ENCODE data around the gene RBFOX2.
"Not testable (repeated sequence)": the region's sequence is repeated elsewhere in the genome, so short reads cannot be mapped to it uniquely, and the experiment has no call there.

The RBFOX2 gene

DNA sequence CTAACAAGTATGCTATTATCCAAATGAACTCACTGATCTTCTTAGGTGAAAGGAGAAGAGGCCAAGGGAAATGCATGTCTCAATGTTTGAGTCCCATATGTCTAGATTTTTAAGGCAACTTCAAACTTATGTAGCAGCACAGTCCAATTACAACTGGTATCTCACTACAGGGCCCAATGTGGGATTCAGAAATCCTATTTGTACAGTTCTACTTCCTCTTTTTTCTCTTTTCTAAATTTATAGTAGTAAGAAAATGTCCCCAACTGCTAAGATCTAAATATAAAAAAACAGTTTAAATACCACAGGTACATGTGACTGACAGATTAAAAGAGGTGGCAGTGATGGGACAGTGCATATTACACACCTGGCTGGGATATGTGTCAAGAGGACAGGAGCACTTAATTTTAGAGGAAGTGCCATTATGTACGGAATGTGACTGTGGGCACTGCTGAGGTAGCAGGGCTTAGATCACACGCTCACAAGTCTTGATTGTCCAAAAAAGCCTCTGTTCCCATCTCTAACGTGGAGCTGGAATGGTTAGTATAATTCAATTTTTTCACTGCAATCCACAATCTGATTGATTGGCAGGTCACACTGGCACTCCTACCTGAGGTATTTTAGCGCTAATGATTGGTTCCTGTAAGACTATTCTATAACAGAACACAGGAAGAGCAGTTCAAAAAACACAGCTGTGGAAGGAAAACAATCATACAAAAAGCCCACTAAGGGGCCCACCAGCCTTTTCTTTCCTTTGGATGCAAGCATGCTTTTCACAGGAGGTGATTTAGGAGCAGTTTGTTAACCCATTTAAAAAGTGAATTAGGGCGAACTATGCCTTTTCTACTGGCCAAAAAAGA is 276.4 kb downstream of the RBFOX2 start:
- peaks cover 4% of the 10 kb centered on the region for H3K9me3 Mint-ChIP-seq
- peaks cover 27% of the 10 kb centered on the region for H3K27me3 Mint-ChIP-seq

DNA sequence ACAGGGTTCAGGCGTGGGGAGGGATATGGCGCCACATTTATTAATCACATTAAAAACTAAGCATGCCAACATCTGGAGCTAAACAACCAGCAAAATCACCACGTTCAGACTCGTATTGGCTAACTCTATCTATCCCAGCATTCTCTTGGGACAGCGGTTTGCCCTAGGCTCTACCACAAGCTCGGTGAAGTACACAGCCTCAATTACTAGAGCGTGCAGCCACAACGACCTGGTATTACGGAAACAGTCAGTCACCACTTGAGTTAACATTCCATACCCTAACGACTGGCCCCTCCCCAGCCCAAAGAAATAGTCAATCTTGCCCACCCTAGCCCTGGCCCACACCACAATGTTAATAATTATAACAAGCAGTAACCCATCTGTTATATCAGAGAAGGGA is 278.8 kb downstream of the RBFOX2 start:
- no peaks in the 10 kb centered on the region for H3K36me3 Mint-ChIP-seq
- no peak overlapping the region for H3K4me3 Mint-ChIP-seq
- H3K4me1 Mint-ChIP-seq = peaks cover 22% of the 10 kb centered on the region
- no peak overlapping the region for H3K27ac Mint-ChIP-seq
- ATAC-seq (ENCODE audit: low read depth) (peak; percentile 97), DNase-seq (ENCODE audit: low spot score in 2 of 2) (peak; percentile 27 to 44)
- peaks cover 25% of the 10 kb centered on the region for H3K27me3 Mint-ChIP-seq
- H3K9me3 Mint-ChIP-seq = peaks cover 2% of the 10 kb centered on the region

More for the DNA sequence above, 276.4 kb downstream of the RBFOX2 start:
- DNase-seq (ENCODE audit: low spot score in 2 of 2) (no peak), ATAC-seq (ENCODE audit: low read depth) (peak; percentile 32)
- Mint-ChIP-seq H3K27ac (no peak overlapping the region), H3K4me3 (no peak overlapping the region), H3K4me1 (peaks cover 19% of the 10 kb centered on the region), H3K36me3 (no peaks in the 10 kb centered on the region)

DNA sequence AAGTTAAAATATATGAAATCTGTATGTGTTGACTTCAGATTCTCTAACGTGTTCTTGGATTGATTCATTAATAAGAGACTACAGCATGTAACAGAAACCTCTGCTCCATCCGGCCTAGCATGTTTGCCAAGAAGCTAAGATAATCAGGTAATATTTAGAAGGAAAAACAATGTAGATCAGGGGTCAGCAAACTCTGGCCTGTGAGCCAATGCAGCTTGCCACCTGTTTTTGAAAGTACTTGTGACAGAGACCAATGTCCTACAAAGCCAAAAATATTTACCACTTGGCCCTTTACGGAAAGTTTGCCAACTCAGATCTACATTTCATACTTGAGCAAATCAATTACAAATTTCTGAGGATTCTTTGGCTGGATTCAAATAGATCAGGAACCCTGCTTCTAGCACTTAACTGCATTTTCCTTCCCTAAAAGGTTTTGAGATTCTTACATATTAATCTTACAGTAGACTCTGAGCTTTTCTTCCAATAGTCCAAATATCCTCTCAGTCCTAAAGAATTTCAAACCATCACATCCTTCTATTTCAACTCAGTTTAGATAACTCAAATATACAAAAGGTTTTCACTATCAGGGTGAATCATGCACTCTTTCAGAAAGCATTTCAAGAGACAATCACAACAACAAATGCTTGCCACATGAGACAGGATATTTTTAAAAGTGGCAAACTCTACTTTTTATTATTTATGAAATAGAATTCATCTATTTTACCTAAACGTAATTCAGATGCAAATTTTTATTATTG is 281.5 kb downstream of the RBFOX2 start:
- no peak for DNase-seq (ENCODE audit: low spot score in 2 of 2)
- ATAC-seq (ENCODE audit: low read depth) = no peak
- Mint-ChIP-seq H3K36me3 (no peaks in the 10 kb centered on the region), H3K9me3 (peaks cover 2% of the 10 kb centered on the region), H3K4me1 (peaks cover 24% of the 10 kb centered on the region), H3K27ac (no peak overlapping the region), H3K27me3 (peaks cover 35% of the 10 kb centered on the region), H3K4me3 (no peak overlapping the region)

DNA sequence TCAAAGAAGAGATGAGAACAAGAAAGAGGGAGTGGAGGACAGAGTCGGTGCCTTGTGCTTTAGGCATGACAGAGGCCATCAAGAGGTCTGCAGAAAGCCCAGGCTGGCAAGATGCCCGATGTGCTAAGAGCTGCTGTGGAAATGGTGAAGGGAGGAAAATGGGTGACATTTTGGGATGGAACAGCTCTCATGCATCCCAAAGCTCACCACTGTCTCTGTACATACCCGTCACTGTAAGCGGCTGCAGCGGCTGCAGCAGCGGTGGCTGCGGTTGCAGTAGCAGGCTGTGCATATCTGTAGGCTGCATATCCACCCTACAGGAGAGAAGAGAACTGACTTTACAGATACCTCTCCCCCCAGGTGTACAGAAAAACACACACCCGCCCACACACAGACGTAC is 282.4 kb downstream of the RBFOX2 start:
- no peak overlapping the region for H3K4me3 Mint-ChIP-seq
- no peak overlapping the region for H3K27ac Mint-ChIP-seq
- peaks cover 2% of the 10 kb centered on the region for H3K9me3 Mint-ChIP-seq
- H3K27me3 Mint-ChIP-seq = peaks cover 33% of the 10 kb centered on the region
- ATAC-seq (ENCODE audit: low read depth) (no peak), DNase-seq (ENCODE audit: low spot score in 2 of 2) (no peak)
- H3K4me1 Mint-ChIP-seq = peaks cover 20% of the 10 kb centered on the region
- H3K36me3 Mint-ChIP-seq = no peaks in the 10 kb centered on the region

DNA sequence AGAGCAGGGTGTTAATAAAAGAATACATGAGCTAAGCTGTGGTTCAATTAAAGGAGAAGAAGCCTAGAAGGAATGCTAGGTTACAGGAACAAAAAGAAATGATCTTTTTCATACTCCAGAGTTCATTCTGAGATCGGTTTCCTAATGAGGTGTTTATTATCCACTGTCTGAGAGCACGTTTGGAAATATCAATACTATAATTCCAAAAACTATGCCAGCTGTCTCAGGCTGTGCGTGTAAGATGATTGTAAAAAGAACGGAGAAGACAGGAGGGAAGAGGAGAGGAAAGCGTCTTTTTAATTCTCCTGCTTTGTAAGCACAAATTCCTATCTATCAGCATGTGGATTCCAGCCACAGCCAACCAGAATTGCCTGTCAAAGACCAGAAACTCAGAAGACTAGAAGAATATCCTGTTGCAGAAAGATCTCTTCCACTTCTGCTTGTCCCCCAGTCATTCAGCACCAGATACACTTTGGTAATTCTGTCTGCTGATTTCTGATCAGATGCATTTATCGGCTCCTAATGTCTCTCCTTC is 285.2 kb downstream of the RBFOX2 start:
- H3K4me1 Mint-ChIP-seq = peaks cover 8% of the 10 kb centered on the region
- no peak overlapping the region for H3K4me3 Mint-ChIP-seq
- peaks cover 32% of the 10 kb centered on the region for H3K27me3 Mint-ChIP-seq

DNA sequence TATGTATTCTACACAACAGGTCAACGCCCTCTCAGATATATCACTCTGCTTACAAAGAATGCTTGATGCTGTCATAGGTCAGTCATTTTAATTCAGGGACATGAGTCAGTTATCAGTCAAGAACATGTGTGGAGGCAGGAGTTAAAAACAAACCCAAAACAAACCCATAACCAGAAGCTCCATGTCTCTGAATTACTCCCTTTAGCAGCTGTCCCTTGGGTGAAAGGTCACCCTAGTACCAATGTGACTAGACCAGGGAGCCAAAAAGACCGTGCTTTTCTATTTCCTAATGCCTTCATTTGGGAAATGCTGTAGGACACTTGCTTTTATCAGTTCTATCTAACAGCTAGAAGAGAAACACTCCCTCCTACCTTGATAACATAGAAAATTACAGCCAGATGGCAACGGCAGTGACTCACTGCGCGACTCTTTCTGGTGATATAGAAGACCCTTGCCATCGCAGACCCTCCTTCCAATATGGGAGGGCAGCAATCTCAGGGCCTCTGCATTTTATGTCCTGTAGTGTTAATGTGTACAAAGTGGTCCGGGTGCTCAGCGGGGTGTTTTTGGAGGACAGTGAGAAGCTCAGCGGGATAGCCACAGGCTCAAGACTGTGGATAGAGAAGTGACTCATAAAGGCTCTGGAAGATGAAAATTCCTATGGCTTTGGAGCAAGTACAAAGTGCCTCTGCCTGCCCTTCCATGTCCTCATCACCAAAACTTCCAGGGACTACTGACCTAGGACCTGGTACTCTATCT is 286.1 kb downstream of the RBFOX2 start:
- no peak overlapping the region for H3K4me3 Mint-ChIP-seq
- peaks cover 8% of the 10 kb centered on the region for H3K4me1 Mint-ChIP-seq
- no peaks in the 10 kb centered on the region for H3K36me3 Mint-ChIP-seq
- peaks cover 38% of the 10 kb centered on the region for H3K27me3 Mint-ChIP-seq
- H3K9me3 Mint-ChIP-seq = no peaks in the 10 kb centered on the region
- H3K27ac Mint-ChIP-seq = no peak overlapping the region
- no peak for ATAC-seq (ENCODE audit: low read depth)
- no peak for DNase-seq (ENCODE audit: low spot score in 2 of 2)

More for the DNA sequence above, 285.2 kb downstream of the RBFOX2 start:
- Mint-ChIP-seq H3K27ac (no peak overlapping the region), H3K36me3 (no peaks in the 10 kb centered on the region), H3K9me3 (no peaks in the 10 kb centered on the region)
- ATAC-seq (ENCODE audit: low read depth) = no peak
- DNase-seq (ENCODE audit: low spot score in 2 of 2) = no peak

DNA sequence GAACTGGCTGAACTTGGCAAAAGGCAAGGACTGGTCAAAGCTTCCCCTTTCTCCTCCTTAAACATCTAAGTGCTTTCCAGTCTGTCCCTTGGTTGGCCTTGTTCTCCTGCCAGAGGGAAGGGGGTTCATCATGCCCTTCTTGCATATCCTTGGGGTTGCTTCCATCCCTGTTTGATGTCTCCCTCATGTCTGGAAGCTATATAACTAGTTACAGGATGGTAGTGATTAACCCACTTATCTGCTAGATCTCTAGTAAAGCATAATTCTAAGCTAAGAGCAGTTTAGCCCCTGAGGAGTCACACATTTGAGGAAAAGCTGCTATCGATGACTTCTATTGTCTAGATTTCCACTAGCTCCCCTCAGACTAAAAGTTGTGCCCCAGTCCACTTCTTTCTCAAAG is 288.0 kb downstream of the RBFOX2 start:
- Mint-ChIP-seq H3K27ac (no peak overlapping the region), H3K4me1 (peaks cover 8% of the 10 kb centered on the region), H3K27me3 (peaks cover 38% of the 10 kb centered on the region), H3K4me3 (no peak overlapping the region), H3K9me3 (no peaks in the 10 kb centered on the region), H3K36me3 (no peaks in the 10 kb centered on the region)
- DNase-seq (ENCODE audit: low spot score in 2 of 2) (no peak), ATAC-seq (ENCODE audit: low read depth) (no peak)

DNA sequence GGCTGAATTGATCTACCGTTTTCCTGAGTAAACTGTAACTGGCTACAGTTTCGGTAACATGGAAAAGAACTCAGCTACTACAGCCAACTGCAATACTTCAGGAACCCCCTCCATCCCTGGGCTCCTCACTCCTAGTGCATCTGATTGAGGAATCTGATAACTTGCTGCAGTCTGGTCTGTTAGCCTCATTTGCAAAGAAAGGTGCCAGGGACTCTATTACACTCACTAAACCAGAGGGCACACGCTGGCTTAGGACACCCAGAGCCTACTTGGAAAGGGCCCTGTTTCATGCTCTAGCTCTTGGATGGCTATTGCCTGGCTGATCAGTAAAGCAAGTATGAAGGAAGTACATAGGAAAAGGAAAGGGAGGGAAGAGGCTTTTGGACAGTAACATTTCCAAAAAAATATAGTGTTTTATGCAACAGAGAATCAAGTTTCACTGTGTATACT is 288.7 kb downstream of the RBFOX2 start:
- Mint-ChIP-seq H3K4me1 (peaks cover 7% of the 10 kb centered on the region), H3K36me3 (no peaks in the 10 kb centered on the region), H3K27me3 (peaks cover 36% of the 10 kb centered on the region), H3K27ac (no peak overlapping the region), H3K9me3 (no peaks in the 10 kb centered on the region), H3K4me3 (no peak overlapping the region)
- ATAC-seq (ENCODE audit: low read depth) (no peak), DNase-seq (ENCODE audit: low spot score in 2 of 2) (no peak)

DNA sequence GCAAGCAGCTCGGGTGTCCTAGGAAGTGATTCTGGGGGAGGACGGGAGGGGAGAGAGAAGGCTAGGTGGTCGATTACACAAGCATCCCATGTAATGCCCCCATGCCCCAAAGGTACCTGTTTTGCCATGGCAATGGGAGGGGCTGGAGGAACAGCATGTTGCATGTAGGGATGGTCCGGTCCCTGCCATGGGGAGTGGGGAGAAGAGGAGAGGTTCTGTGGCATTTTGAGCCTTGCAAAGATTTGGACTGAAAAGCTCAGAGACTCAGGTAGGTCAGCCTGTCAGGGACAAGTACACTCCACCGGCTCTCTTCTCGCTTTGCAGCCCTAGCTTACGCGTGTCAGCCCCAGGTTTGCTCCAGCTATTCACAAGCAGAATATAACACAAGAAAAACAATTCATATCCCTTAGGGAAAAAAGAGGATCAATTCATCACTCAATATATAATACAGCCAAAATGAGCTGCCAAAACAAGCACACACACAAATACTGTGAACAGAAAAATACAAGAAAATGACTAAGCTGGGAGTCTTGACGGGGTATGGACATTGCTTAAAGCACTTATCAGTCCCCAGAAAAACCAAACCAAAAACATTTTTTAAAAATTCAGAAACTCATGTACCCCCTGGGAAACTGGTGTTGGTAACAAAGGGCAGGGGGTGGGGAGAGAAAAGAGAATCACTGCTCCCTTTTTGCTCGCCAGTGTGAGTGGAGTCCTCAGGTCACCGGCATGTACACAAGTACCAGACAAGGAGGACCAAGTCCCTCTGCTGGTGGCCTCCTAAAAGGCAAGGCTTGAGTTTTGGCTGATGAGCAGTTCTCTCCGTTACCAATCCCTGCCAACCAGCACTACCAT is 289.3 kb downstream of the RBFOX2 start:
- H3K27me3 Mint-ChIP-seq = peaks cover 32% of the 10 kb centered on the region
- DNase-seq (ENCODE audit: low spot score in 2 of 2) = no peak
- H3K4me1 Mint-ChIP-seq = peaks cover 2% of the 10 kb centered on the region
- H3K27ac Mint-ChIP-seq = no peak overlapping the region
- H3K4me3 Mint-ChIP-seq = no peak overlapping the region
- no peak for ATAC-seq (ENCODE audit: low read depth)
- H3K36me3 Mint-ChIP-seq = no peaks in the 10 kb centered on the region
- H3K9me3 Mint-ChIP-seq = no peaks in the 10 kb centered on the region

DNA sequence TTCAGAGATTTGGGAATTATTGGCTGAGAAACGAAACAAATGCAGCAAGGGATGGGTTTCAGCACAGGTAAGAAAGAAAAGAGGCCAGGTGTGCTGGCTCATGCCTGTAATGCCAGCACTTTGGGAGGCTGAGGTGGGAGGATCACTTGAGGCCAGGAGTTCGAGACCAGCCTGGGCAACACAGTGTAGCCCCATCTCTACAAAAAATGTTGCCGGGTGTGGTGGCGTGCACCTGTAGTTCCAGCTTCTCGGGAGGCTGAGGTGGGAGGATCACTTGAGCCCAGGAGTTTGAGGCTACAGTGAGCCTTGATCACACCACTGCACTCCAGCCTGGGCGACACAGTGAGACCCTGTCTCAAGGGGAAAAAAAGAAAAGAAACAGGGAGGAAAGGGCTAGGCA is 290.7 kb downstream of the RBFOX2 start:
- not testable (repeated sequence) for H3K9me3 Mint-ChIP-seq; H3K27ac Mint-ChIP-seq; H3K4me3 Mint-ChIP-seq; H3K36me3 Mint-ChIP-seq; H3K4me1 Mint-ChIP-seq; DNase-seq (ENCODE audit: low spot score in 2 of 2); ATAC-seq (ENCODE audit: low read depth)
- peaks cover 27% of the 10 kb centered on the region for H3K27me3 Mint-ChIP-seq

DNA sequence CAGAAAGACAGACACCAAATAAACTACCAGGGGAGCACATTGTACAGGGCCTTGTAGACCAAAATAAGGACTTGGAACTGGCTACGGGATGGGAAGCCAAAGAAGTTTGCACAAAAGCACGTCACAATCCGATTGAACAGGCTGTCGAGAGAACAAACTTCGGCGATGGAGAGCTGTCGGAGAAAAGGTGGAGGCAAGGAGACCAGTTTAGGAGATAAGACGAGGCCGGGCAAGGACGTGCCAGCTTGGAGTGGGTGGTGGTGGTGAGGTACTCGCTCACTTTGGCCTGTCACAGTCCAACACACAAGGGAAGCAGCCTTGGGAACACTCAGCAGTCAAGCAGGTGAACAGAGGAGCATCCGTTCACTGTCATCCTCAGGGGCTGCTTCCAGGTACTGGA is 291.9 kb downstream of the RBFOX2 start:
- H3K4me3 Mint-ChIP-seq = no peak overlapping the region
- no peak overlapping the region for H3K27ac Mint-ChIP-seq
- H3K27me3 Mint-ChIP-seq = peaks cover 32% of the 10 kb centered on the region
- no peaks in the 10 kb centered on the region for H3K36me3 Mint-ChIP-seq
- ATAC-seq (ENCODE audit: low read depth) = no peak
- H3K4me1 Mint-ChIP-seq = no peaks in the 10 kb centered on the region
- no peaks in the 10 kb centered on the region for H3K9me3 Mint-ChIP-seq
- no peak for DNase-seq (ENCODE audit: low spot score in 2 of 2)

DNA sequence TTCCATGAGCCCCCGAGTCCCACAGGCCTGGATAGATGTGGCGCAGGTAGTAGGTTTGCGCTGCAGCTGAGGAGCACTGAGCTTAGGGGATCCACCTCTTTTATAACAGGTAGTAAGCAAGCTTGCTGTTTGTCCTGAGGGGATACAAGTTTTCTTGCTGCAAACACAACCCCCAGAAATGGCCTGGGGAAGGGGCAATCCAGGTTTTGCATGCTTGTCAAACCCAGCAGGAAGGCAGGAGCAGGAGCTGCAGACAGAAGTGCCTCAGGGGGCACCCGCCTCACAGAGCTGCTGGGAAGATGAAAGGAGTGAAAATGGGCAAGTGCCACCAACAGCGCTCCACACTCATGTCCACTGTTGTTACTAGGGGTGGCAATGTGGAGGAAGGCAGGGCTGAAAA is 292.5 kb downstream of the RBFOX2 start:
- ATAC-seq (ENCODE audit: low read depth) = no peak
- H3K4me1 Mint-ChIP-seq = no peaks in the 10 kb centered on the region
- no peak overlapping the region for H3K4me3 Mint-ChIP-seq
- H3K27ac Mint-ChIP-seq = no peak overlapping the region
- no peak for DNase-seq (ENCODE audit: low spot score in 2 of 2)
- H3K9me3 Mint-ChIP-seq = no peaks in the 10 kb centered on the region
- H3K36me3 Mint-ChIP-seq = no peaks in the 10 kb centered on the region
- peaks cover 37% of the 10 kb centered on the region for H3K27me3 Mint-ChIP-seq

DNA sequence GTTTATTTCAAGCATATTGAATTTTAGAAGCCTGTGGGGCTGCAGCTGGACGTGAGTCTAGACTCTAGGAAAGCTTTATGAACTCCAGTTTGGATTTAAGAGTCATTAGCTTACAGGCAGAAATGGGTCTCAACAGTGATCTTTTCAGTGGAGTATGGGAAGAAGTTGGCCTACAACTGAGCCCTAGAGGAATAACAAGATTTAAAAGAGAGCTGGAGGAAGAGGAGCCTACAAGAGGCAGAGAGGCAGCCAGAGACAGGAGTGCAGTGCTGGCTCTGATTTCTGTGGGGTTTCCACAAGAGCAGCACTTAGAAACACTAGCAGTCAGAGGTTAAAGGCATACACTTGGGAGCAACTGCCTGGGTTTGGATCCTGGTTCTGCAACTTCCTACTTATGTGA is 293.1 kb downstream of the RBFOX2 start:
- Mint-ChIP-seq H3K27ac (no peak overlapping the region), H3K27me3 (peaks cover 38% of the 10 kb centered on the region), H3K4me3 (no peak overlapping the region), H3K36me3 (no peaks in the 10 kb centered on the region), H3K9me3 (no peaks in the 10 kb centered on the region), H3K4me1 (no peaks in the 10 kb centered on the region)
- ATAC-seq (ENCODE audit: low read depth) (no peak), DNase-seq (ENCODE audit: low spot score in 2 of 2) (no peak)

Measured in memory B cell (primary cell).